T-cell (primary cell): Measurements from ENCODE around the gene SLK. TPM values are rescaled to one million over a fixed set of nuclear protein-coding genes. Genes with fewer than 3 reads are reported as not detected.

Experiments used
- ATAC-seq, 4 experiments: fragments of 200-7000 bp in 3 of 4; fragments of 150-1000 bp in 1 of 4; cut with Tn5 transposase; replicated peaks in 1 of 4; 1 replicate in 3 of 4; 2 replicates in 1 of 4; pipeline ENCODE4 v1.10.0; 2021; ENCODE audit warnings: moderate library complexity in 3 of 4, mild to moderate bottlenecking in 2 of 4, moderate number of reproducible peaks in 1 of 4
- CTCF ChIA-PET, 2 donors: fragments of 300-600 bp; sonication (Branson Sonifier 250); formaldehyde crosslinking; loops; one replicate each; lab custom pipeline; 2022; ENCODE audit warnings: antibody characterized with exemption in 2 of 2; lab: Charles Lee
- POLR2A ChIA-PET, 2 donors: fragments of 300-600 bp; sonication (Branson Sonifier 250); formaldehyde crosslinking; loops; one replicate each; lab custom pipeline; 2022; ENCODE audit warnings: antibody characterized with exemption in 2 of 2; lab: Charles Lee
- DNase-seq, 35 experiments: peaks; one replicate each; pipeline versions ENCODE4 v3.0.0 to v3.0.0-alpha.2; 2013 to 2023
- H3K27ac ChIP-seq: one replicate; pipeline ENCODE4 v1.5.1; 2013; ENCODE audit warnings: low read length
- H3K27me3 ChIP-seq, 2 experiments: replicated peaks in 1 of 2; 1 replicate in 1 of 2; 2 replicates in 1 of 2; pipeline versions ENCODE4 v1.6.1 to v1.7.0; 2013; ENCODE audit warnings: low read length in 1 of 2, mixed read lengths in 1 of 2; ENCODE audit not compliant: control insufficient read depth in 2 of 2, insufficient read depth in 2 of 2; ENCODE audit errors: extremely low read depth in 1 of 2
- H3K36me3 ChIP-seq, 2 donors: 1 replicate in 1 of 2; 2 replicates in 1 of 2; pipeline versions ENCODE4 v1.6.1 to v1.7.0; 2013; ENCODE audit warnings: low read length in 1 of 2; ENCODE audit not compliant: control insufficient read depth in 2 of 2, insufficient read depth in 1 of 2; ENCODE audit errors: extremely low read depth in 1 of 2
- H3K4me1 ChIP-seq, 2 experiments: 1 replicate in 1 of 2; 2 replicates in 1 of 2; pipeline versions ENCODE4 v1.6.1 to v1.7.0; 2013; ENCODE audit warnings: low read length in 2 of 2, mixed read lengths in 1 of 2; ENCODE audit not compliant: insufficient read depth in 2 of 2, control insufficient read depth in 1 of 2; ENCODE audit errors: extremely low read depth in 1 of 2
- H3K4me3 ChIP-seq, 2 donors: 1 replicate in 1 of 2; 2 replicates in 1 of 2; pipeline versions ENCODE4 v1.5.1 to v1.7.0; 2013; ENCODE audit warnings: mild to moderate bottlenecking in 2 of 2, low read length in 1 of 2, moderate library complexity in 1 of 2; ENCODE audit not compliant: control insufficient read depth in 1 of 2; ENCODE audit errors: extremely low read depth in 1 of 2
- H3K9me3 ChIP-seq: 2 replicates; pipeline ENCODE4 v1.7.0; 2013
- H3K27ac Mint-ChIP-seq, 2 donors: one replicate each; pipeline ENCODE4 v1.8.0; 2020 to 2021; ENCODE audit warnings: mild to moderate bottlenecking in 2 of 2, mixed read lengths in 2 of 2
- H3K27me3 Mint-ChIP-seq, 2 donors: one replicate each; pipeline ENCODE4 v1.8.0; 2021 to 2022; ENCODE audit warnings: mixed read lengths in 2 of 2
- H3K36me3 Mint-ChIP-seq: one replicate; pipeline ENCODE4 v1.8.0; 2021; ENCODE audit warnings: mixed read lengths
- H3K4me1 Mint-ChIP-seq, 3 donors: one replicate each; pipeline ENCODE4 v1.8.0; 2020 to 2022; ENCODE audit warnings: mixed read lengths in 3 of 3, mild to moderate bottlenecking in 1 of 3
- H3K4me3 Mint-ChIP-seq, 3 donors: one replicate each; pipeline ENCODE4 v1.8.0; 2020 to 2022; ENCODE audit warnings: mild to moderate bottlenecking in 3 of 3, mixed read lengths in 3 of 3, moderate library complexity in 3 of 3
- H3K9me3 Mint-ChIP-seq, 3 donors: one replicate each; pipeline ENCODE4 v1.8.0; 2020 to 2022; ENCODE audit warnings: mixed read lengths in 3 of 3
- WGBS: methylation state at CpG from one replicate; pipeline ENCODE4 v1.1.5; 2013; ENCODE audit warnings: missing lambda C conversion rate; ENCODE audit not compliant: insufficient coverage; 5-methylcytosine and 5-hydroxymethylcytosine counted together
- total RNA-seq, 35 experiments: library from RNA in 6 of 35; stranded (reverse) in 6 of 35; fragments of 120-200 nt in 1 of 35; gene quantifications; one replicate each; pipeline versions ENCODE4 v1.2.1 to v1.2.4 and lab custom pipeline; 2013 to 2026

Gene SLK
- total RNA-seq, 5 donors from 2014 or later (not counting 1 experiment from before 2014, with no cell fraction given): 20.9 to 30.4 (median 27.3) TPM

DNA sequence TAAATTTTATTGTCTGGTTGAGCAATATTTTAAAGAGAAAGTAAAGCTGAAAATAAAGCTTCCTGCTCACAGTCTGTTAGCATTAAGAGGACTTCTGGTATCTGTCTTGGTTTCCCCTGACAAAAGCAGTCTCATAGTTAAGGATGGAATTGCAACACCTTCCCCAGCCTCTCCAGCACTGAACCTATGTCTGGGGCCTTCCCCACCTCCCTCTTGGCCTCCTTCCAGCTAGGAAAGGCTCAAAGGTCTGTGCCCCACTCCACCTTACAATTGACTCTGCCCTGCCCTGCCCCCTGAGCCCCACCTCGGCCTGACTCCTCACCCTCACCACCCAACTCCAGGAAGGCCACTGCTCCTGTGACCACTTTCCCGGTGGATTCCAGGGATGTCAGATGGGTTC, 85.5 kb downstream of the SLK start:
- no peak for DNase-seq
- Histone ChIP-seq H3K4me3 (no peak overlapping the region), H3K9me3 (no peaks in the 10 kb centered on the region), H3K27ac (no peak overlapping the region), H3K4me1 (no peaks in the 10 kb centered on the region), H3K27me3 (peaks cover 0 to 3% of the 10 kb centered on the region in 2 experiments), H3K36me3 (no peaks in the 10 kb centered on the region)
- no peak for ATAC-seq
- POLR2A ChIA-PET: no interaction called here
- Mint-ChIP-seq H3K27me3 (no peaks in the 10 kb centered on the region), H3K36me3 (no peaks in the 10 kb centered on the region), H3K27ac (no peak overlapping the region), H3K9me3 (no peaks in the 10 kb centered on the region), H3K4me3 (no peak overlapping the region), H3K4me1 (no peaks in the 10 kb centered on the region)
- WGBS: 78% methylated on average over 2 of the region's 2 CpGs
- CTCF ChIA-PET: no interaction called here

DNA sequence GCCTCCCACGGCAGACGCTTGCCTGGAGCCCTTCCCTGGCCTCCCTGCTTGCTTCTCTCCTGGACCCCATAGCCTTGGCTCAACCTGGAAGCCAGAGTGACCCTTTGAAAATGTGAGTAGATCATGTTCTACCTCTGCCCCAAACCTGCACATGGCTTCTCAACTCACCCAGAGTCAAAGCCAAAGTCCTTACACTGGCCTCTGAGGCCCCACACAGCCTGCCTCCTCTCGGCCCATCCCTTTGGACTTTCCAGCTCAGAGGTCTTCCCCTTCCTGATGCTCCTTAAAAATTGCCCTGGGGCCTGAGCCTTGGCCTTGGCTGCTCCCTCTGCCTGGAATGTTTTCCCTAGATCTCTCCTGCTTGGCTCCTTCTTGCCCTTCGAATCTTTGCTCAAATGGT, 86.3 kb downstream of the SLK start:
- WGBS: 94% methylated on average over 4 of the region's 4 CpGs
- Histone ChIP-seq H3K4me3 (no peak overlapping the region), H3K36me3 (no peaks in the 10 kb centered on the region), H3K9me3 (no peaks in the 10 kb centered on the region), H3K27me3 (peaks cover 0 to 3% of the 10 kb centered on the region in 2 experiments), H3K4me1 (no peaks in the 10 kb centered on the region), H3K27ac (no peak overlapping the region)
- ChIA-PET POLR2A (no interaction called here), CTCF (no interaction called here)
- no peak for DNase-seq
- Mint-ChIP-seq H3K36me3 (no peaks in the 10 kb centered on the region), H3K9me3 (no peaks in the 10 kb centered on the region), H3K27ac (no peak overlapping the region), H3K4me1 (no peaks in the 10 kb centered on the region), H3K4me3 (no peak overlapping the region), H3K27me3 (no peaks in the 10 kb centered on the region)
- no peak for ATAC-seq

DNA sequence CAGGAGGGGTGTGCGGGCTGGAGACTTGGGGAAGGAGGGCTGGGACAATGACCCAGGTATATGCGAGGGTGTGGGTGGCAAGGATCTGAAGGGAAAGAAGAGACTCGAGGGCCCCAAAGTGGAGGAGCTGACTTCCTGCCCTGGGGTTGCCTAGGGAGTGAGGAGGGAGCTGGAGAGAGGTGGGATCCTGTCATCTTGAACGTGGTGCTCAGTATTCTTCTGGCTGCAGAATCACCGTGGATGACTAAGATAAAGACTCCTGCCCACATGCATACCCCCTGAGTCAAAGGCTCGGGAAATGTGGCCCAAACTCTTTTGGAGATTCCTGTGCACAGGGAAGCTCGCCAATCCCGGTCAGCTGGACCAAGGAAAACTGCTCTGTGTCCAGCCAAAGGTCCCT, 87.5 kb downstream of the SLK start:
- H3K4me3 ChIP-seq: no peak overlapping the region
- H3K27ac Mint-ChIP-seq: no peak overlapping the region
- no peaks in the 10 kb centered on the region for H3K4me1 Mint-ChIP-seq
- no peaks in the 10 kb centered on the region for H3K27me3 Mint-ChIP-seq
- ChIA-PET POLR2A (no interaction called here), CTCF (interaction anchor here in 1 of 2 donors (0.6 kb wide), 1 partner anchor 335 kb away, joined by 3 read pairs; no protein-coding TSS in a partner anchor)
- H3K9me3 Mint-ChIP-seq: no peaks in the 10 kb centered on the region
- no peaks in the 10 kb centered on the region for H3K27me3 ChIP-seq
- WGBS: 66% methylated on average over 4 of the region's 8 CpGs
- DNase-seq (no peak), ATAC-seq (no peak)
- H3K27ac ChIP-seq: no peak overlapping the region
- H3K36me3 Mint-ChIP-seq: no peaks in the 10 kb centered on the region
- no peaks in the 10 kb centered on the region for H3K36me3 ChIP-seq
- H3K4me3 Mint-ChIP-seq: no peak overlapping the region
- H3K4me1 ChIP-seq: no peaks in the 10 kb centered on the region
- no peaks in the 10 kb centered on the region for H3K9me3 ChIP-seq

- H3K9me3 Mint-ChIP-seq: no peaks in the 10 kb centered on the region
Measured at GRCh38 chr10:104056619-104057273, 89.8 kb downstream of the SLK start.

DNA sequence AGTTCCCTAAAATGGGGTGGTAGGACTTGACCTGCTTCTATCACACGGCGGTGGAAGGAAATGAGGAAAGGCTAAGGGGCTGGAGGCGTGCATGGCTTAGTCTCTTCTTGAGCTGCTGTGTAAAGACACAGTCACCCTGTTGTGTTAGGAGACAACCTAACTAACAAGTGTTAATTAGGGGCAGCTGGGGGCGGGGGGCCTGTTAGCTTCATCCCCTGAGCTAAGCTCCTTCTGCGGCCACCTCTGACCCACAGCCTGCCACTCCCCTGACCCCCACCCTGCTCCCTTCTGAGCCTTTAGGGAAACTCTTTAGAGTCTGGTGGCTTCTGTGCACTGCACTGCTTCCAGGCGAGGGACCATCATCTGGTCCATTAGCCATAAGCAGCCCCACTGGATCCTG, 90.8 kb downstream of the SLK start:
- no peak for DNase-seq
- Mint-ChIP-seq H3K4me3 (no peak overlapping the region), H3K9me3 (no peaks in the 10 kb centered on the region), H3K27ac (no peak overlapping the region), H3K36me3 (no peaks in the 10 kb centered on the region), H3K27me3 (no peaks in the 10 kb centered on the region), H3K4me1 (no peaks in the 10 kb centered on the region)
- Histone ChIP-seq H3K27ac (no peak overlapping the region), H3K27me3 (no peaks in the 10 kb centered on the region), H3K4me1 (no peaks in the 10 kb centered on the region), H3K4me3 (no peak overlapping the region), H3K36me3 (no peaks in the 10 kb centered on the region), H3K9me3 (no peaks in the 10 kb centered on the region)
- ChIA-PET POLR2A (no interaction called here), CTCF (interaction anchor here in 1 of 2 donors (1.2 kb wide), 1 partner anchor 18 kb away, joined by 3 read pairs; no protein-coding TSS in a partner anchor)
- whole genome bisulfite sequencing: 82% methylated on average over 3 of the region's 6 CpGs
- no peak for ATAC-seq

More at GRCh38 chr10:104056619-104057273, 89.8 kb downstream of the SLK start:
- no peak overlapping the region for H3K27ac ChIP-seq
- 81% methylated on average over 7 of the region's 14 CpGs for WGBS
- H3K4me3 ChIP-seq: no peak overlapping the region
- DNase-seq: no peak
- Mint-ChIP-seq H3K27ac (no peak overlapping the region), H3K4me3 (no peak overlapping the region), H3K27me3 (no peaks in the 10 kb centered on the region), H3K36me3 (no peaks in the 10 kb centered on the region), H3K4me1 (no peaks in the 10 kb centered on the region)
- no peaks in the 10 kb centered on the region for H3K4me1 ChIP-seq
- POLR2A ChIA-PET: interaction anchor here in 1 of 2 donors (0.7 kb wide), 1 partner anchor 308 kb away, joined by 3 read pairs; no protein-coding TSS in a partner anchor
- H3K27me3 ChIP-seq: no peaks in the 10 kb centered on the region
- CTCF ChIA-PET: interaction anchor here in 1 of 2 donors (0.6 kb wide), 1 partner anchor 303 kb away, joined by 7 read pairs; no protein-coding TSS in a partner anchor
- no peaks in the 10 kb centered on the region for H3K36me3 ChIP-seq
- ATAC-seq: no peak
- no peaks in the 10 kb centered on the region for H3K9me3 ChIP-seq

- H3K4me3 ChIP-seq: no peak overlapping the region
- WGBS: 40% methylated on average over 1 of the region's 4 CpGs
- H3K4me1 ChIP-seq: no peaks in the 10 kb centered on the region
- H3K9me3 ChIP-seq: no peaks in the 10 kb centered on the region
- H3K27me3 Mint-ChIP-seq: no peaks in the 10 kb centered on the region
- ChIA-PET CTCF (interaction anchor here in 1 of 2 donors (0.6 kb wide), 1 partner anchor 319 kb away, joined by 3 read pairs; no protein-coding TSS in a partner anchor), POLR2A (interaction anchor here in 1 of 2 donors (0.6 kb wide), 1 partner anchor 340 kb away, joined by 4 read pairs; no protein-coding TSS in a partner anchor)
- no peaks in the 10 kb centered on the region for H3K9me3 Mint-ChIP-seq
- no peaks in the 10 kb centered on the region for H3K4me1 Mint-ChIP-seq
- H3K27ac ChIP-seq: no peak overlapping the region
- ATAC-seq: no peak
- DNase-seq: no peak
- H3K27me3 ChIP-seq: no peaks in the 10 kb centered on the region
- H3K4me3 Mint-ChIP-seq: no peak overlapping the region
- no peak overlapping the region for H3K27ac Mint-ChIP-seq
- no peaks in the 10 kb centered on the region for H3K36me3 Mint-ChIP-seq
- no peaks in the 10 kb centered on the region for H3K36me3 ChIP-seq
Measured at GRCh38 chr10:104059364-104059763, 92.4 kb downstream of the SLK start.
